Measurements from ENCODE around the gene GPATCH1.

GRCh38 chr19:33147538-33147937 lies 66.6 kb downstream of the GPATCH1 start:
- TF ChIP-seq CTCF (conservative IDR thresholded peaks at IDR 0.05; ENCODE audit: low read length) (no peak), EZH2phosphoT487 (IDR thresholded peaks at IDR 0.05; ENCODE audit: borderline replicate concordance) (no peak)

Measured in Loucy (cell line).